Measurements from ENCODE around the gene AMIGO3.

The AMIGO3 gene
- long read RNA-seq, transcript AMIGO3-201 (1 exons, 2,862 nt) = major isoform, 7 of 7 reads
- long read RNA-seq, partial matches to known transcripts = 0 of 7 reads
- long read RNA-seq, other reads (novel, unspliced or antisense) = 0 of 7 reads

GRCh38 chr3:49719214-49719884 lies at the start of gene AMIGO3:
TSS of gene AMIGO3 (minus strand) at chr3:49719684. CDS start at chr3:49719465, 219 bp downstream.
- H3K27me3 ChIP-seq (ENCODE audit: insufficient read depth, poor library complexity, severe bottlenecking) = no peaks in the 10 kb centered on the region
- TF ChIP-seq CTCF (IDR thresholded peaks at IDR 0.05; ENCODE audit: insufficient read depth, low read length) = peak; percentile 1
- no peak for TF ChIP-seq SPI1 (IDR thresholded peaks at IDR 0.05; ENCODE audit: borderline replicate concordance, low read depth)
- TF ChIP-seq REST (IDR thresholded peaks at IDR 0.05; ENCODE audit: insufficient replicate concordance, low read depth) = no peak
- peak; percentile 75 for TF ChIP-seq POLR2AphosphoS5 (IDR thresholded peaks at IDR 0.05; ENCODE audit: low read depth)
- no peak for TF ChIP-seq GABPA (IDR thresholded peaks at IDR 0.05; ENCODE audit: low read depth)
- no peak within 1 kb of the TSS; the same call in 1 of the 2 replicates for H3K4me3 ChIP-seq (replicated peaks; ENCODE audit: insufficient read depth, low read length)
- no peak within 1 kb of the TSS for H3K27ac ChIP-seq (replicated peaks)
- peak; percentile 70 to 92 for DNase-seq (ENCODE audit: low read depth in 1 of 2, low spot score in 1 of 2)

GRCh38 chr3:49763981-49764380 lies 44.5 kb upstream of the AMIGO3 start:
- no peak overlapping the region for H3K4me3 ChIP-seq (replicated peaks; ENCODE audit: insufficient read depth, low read length)
- TF ChIP-seq REST (IDR thresholded peaks at IDR 0.05; ENCODE audit: insufficient replicate concordance, low read depth) = no peak
- no peak for TF ChIP-seq SPI1 (IDR thresholded peaks at IDR 0.05; ENCODE audit: borderline replicate concordance, low read depth)
- TF ChIP-seq GABPA (IDR thresholded peaks at IDR 0.05; ENCODE audit: low read depth) = no peak
- TF ChIP-seq POLR2AphosphoS5 (IDR thresholded peaks at IDR 0.05; ENCODE audit: low read depth) = no peak
- TF ChIP-seq CTCF (IDR thresholded peaks at IDR 0.05; ENCODE audit: insufficient read depth, low read length) = no peak
- H3K27ac ChIP-seq (replicated peaks) = no peak overlapping the region
- DNase-seq (ENCODE audit: low read depth in 1 of 2, low spot score in 1 of 2) = no peak
- no peaks in the 10 kb centered on the region for H3K27me3 ChIP-seq (ENCODE audit: insufficient read depth, poor library complexity, severe bottlenecking)

- Histone ChIP-seq H3K4me3 (replicated peaks; ENCODE audit: insufficient read depth, low read length) (no peak overlapping the region), H3K27ac (replicated peaks) (no peak overlapping the region), H3K27me3 (ENCODE audit: insufficient read depth, poor library complexity, severe bottlenecking) (no peaks in the 10 kb centered on the region)
- TF ChIP-seq REST (IDR thresholded peaks at IDR 0.05; ENCODE audit: insufficient replicate concordance, low read depth) = no peak
- no peak for TF ChIP-seq SPI1 (IDR thresholded peaks at IDR 0.05; ENCODE audit: borderline replicate concordance, low read depth)
- TF ChIP-seq CTCF (IDR thresholded peaks at IDR 0.05; ENCODE audit: insufficient read depth, low read length) = no peak
- no peak for TF ChIP-seq POLR2AphosphoS5 (IDR thresholded peaks at IDR 0.05; ENCODE audit: low read depth)
- no peak for TF ChIP-seq GABPA (IDR thresholded peaks at IDR 0.05; ENCODE audit: low read depth)
- peak in 1 of 2 experiments; percentile 40 for DNase-seq (ENCODE audit: low read depth in 1 of 2, low spot score in 1 of 2)
These were observed 42.2 kb upstream of the AMIGO3 start for GRCh38 chr3:49761661-49762060.

All from HL-60 (cell line).